AG04450 (cell line): ENCODE measurements around the gene RRP36. TPM values are rescaled to one million over a fixed set of nuclear protein-coding genes. Genes with fewer than 3 reads are reported as not detected.

Experiments used
- CTCF ChIA-PET: fragments of 300-600, 350-600 bp; formaldehyde crosslinking; extraction: SDS; loops from one replicate; lab custom pipeline; 2022; ENCODE audit warnings: antibody characterized with exemption, inconsistent platforms; lab: Charles Lee
- POLR2A ChIA-PET: fragments of 350-600 bp; formaldehyde crosslinking; extraction: SDS; loops from one replicate; lab custom pipeline; 2021; ENCODE audit warnings: antibody characterized with exemption, inconsistent platforms; lab: Yijun Ruan, JAX
- DNase-seq: peaks from one replicate; pipeline ENCODE4 v3.0.0-alpha.2; 2011; ENCODE audit warnings: low read depth, low spot score
- H3K27ac ChIP-seq: one replicate; pipeline ENCODE4 v1.5.1; 2012; ENCODE audit warnings: low read depth, low read length, control low read depth
- H3K27me3 ChIP-seq: one replicate; pipeline ENCODE4 v1.6.0; 2012; ENCODE audit warnings: low read length; ENCODE audit not compliant: control insufficient read depth, insufficient read depth
- H3K4me3 ChIP-seq: 2 replicates; pipeline ENCODE4 v1.5.1; 2011; ENCODE audit warnings: mild to moderate bottlenecking, low read depth, low read length, control low read depth
- H3K9me3 ChIP-seq: 2 replicates; pipeline ENCODE4 v1.5.1; 2012; ENCODE audit warnings: low read length; ENCODE audit not compliant: control insufficient read depth, insufficient read depth
- polyA plus RNA-seq: library from polyadenylated mRNA; depleted of rRNA; stranded (reverse); fragments of >200 nt; gene quantifications from 2 replicates; pipeline ENCODE4 v1.2.3, GENCODE V29; 2011
- TF ChIP-seq, protein P1 (sequence below): IDR thresholded peaks from 2 replicates; pipeline ENCODE4 v1.5.1; 2011; ENCODE audit warnings: low read depth, low read length, control low read depth, inconsistent platforms

The RRP36 gene
- polyA plus RNA-seq, 1 experiment: 54.0 TPM

DNA sequence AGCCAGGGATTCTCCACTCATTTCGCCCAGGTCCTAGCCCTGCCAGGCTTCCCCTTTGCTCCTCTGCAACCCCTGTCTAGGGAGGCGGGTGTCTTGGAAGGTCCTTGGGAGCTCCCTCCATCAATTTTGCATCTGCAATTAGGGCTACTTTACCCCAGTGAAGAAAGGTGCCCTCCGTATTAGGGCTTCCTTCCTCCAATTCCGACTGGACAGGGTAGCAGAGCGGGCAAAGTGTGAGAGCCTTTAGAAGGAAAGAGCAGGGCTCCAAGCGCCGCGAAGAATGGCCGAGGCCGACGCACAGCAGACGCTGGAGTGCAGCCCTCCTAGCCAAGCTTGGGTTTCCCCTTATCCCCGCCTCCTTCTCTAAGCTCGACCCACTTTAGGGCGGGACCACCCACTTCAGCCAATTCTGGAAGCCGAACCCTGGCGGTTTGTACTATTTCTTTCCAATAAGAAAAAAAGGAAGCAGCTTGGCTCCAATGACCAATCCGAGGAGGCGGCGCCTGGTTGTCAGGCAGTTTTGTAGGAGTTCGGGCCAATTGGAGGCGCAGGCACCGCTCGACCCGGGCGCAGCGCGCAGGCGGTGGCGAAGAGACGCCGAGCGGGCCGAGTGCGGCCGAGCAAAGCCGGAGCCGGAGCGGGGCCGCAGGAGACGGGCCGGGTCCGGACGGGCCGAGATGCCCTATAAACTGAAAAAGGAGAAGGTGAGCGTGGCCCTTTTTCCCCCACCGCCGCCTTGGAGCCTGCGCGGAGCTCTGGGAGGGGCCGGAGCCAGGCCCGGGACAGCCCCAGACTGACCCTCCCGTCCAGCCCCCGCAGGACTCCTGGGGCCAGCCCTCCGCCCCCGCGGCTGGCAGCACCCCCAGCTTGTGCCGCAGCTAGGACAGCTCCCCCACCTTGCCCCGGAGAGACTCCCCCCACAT lies 37.2 kb upstream of the RRP36 start, which contains the start of gene PPP2R5D:
PPP2R5D (plus strand) TSS at position 570 of the 923 bp plus-strand sequence; CDS start at position 678, 108 bp downstream.
- Histone ChIP-seq H3K4me3 (peak within 1 kb of the TSS; percentile 76), H3K27me3 (no peaks in the 10 kb centered on the region), H3K27ac (peak within 1 kb of the TSS; percentile 89), H3K9me3 (no peaks in the 10 kb centered on the region)
- TF ChIP-seq, protein P1, sequence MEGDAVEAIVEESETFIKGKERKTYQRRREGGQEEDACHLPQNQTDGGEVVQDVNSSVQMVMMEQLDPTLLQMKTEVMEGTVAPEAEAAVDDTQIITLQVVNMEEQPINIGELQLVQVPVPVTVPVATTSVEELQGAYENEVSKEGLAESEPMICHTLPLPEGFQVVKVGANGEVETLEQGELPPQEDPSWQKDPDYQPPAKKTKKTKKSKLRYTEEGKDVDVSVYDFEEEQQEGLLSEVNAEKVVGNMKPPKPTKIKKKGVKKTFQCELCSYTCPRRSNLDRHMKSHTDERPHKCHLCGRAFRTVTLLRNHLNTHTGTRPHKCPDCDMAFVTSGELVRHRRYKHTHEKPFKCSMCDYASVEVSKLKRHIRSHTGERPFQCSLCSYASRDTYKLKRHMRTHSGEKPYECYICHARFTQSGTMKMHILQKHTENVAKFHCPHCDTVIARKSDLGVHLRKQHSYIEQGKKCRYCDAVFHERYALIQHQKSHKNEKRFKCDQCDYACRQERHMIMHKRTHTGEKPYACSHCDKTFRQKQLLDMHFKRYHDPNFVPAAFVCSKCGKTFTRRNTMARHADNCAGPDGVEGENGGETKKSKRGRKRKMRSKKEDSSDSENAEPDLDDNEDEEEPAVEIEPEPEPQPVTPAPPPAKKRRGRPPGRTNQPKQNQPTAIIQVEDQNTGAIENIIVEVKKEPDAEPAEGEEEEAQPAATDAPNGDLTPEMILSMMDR: no peak
- peak; percentile 96 for DNase-seq
- ChIA-PET CTCF (interaction anchor here (0.9 kb wide), 1 partner anchor 160 kb away, joined by 3 read pairs; no protein-coding TSS in a partner anchor), POLR2A (interaction anchor here (0.6 to 1.8 kb wide), 17 partner anchors 10 to 238 kb away, joined by 3 to 18 read pairs (median 4); partner anchors contain the start of genes CNPY3, CUL7, CUL9 and KLC4)

DNA sequence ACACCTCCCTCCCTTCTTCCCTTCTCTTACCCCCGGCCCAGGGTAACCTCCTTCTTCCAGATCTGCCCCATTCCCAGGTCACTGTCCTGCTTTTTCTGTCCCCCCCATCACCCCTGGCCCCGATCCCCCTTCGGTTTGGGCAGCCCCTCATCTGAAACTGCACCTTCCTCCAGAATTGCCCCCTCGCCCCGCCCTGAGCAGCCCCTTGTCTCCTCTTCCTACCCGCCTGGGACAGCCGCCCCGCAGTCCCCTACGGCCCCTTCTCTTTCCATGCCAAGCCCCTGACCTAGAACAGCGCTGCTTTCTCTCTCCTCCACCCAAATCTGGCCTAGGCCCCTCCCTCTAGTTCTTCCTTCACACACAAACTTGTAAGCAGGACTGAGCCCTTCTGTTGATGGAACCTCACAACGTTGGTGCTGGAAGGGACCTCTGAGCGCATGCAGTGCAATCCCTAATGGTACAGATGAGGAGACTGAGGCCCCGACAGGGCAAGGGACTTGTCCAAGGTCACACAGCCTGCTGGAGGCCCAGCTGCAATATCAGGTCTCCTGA lies 36.4 kb upstream of the RRP36 start:
- no peaks in the 10 kb centered on the region for H3K27me3 ChIP-seq
- CTCF ChIA-PET: interaction anchor here (0.9 kb wide), 1 partner anchor 159 kb away, joined by 3 read pairs; no protein-coding TSS in a partner anchor
- TF ChIP-seq, protein P1: no peak
- no peaks in the 10 kb centered on the region for H3K9me3 ChIP-seq
- peak overlapping the region; percentile 76 for H3K4me3 ChIP-seq
- peak overlapping the region; percentile 52 for H3K27ac ChIP-seq
- DNase-seq: no peak
- POLR2A ChIA-PET: interaction anchor here (0.6 to 1.8 kb wide), 7 partner anchors 10 to 239 kb away, joined by 3 to 18 read pairs (median 8); partner anchors contain the start of genes CNPY3, CUL9, KLHDC3 and MEA1

DNA sequence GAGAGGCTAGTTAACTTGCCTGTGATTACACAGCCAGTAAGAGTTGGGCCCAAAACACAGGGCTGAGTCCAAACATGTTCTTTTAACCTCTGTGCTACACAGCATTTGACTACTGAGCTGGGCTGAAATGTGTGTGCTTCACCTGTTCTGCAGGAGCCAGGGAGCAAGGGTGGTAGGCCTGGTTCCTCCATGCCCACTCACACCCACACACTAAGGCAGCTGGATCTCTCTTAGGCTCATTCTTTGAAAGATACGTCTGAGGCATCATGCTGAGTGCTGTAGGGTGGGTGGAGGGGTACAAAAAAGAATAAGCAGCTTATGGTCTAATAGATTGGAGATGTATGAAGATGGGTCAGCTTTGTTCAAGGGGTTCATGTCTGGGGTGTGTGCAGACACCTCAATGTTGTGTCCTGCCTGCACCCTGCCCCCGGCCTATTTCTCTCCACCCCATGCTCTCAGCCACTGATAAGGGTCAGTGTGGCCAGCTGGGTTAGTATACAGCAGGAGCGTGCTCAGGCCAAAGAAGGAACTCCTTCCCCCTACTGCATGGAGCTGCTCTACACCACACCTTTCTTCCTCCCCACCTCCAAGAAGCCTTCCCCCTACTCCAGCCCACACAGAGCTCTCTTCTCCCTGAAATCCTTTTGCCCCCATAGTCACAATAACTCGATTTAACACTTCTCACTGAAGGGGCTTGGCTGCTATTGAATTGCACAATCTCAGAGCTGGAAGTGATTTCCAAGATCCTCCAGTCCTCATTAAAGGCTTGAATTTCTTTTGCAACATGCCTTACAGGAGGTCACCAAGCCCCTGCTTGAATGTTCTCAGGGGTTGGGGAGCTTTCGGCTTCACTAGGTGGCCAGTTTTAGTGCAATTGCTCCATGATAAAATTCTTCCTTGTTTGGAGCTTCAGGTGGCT lies 33.6 kb upstream of the RRP36 start:
- ChIA-PET POLR2A (interaction anchor here (0.6 kb wide), 1 partner anchor 598 kb away, joined by 8 read pairs; no protein-coding TSS in a partner anchor), CTCF (interaction anchor here (0.8 to 1.5 kb wide), 2 partner anchors 19 to 87 kb away, joined by 3 to 4 read pairs; no protein-coding TSS in a partner anchor)
- TF ChIP-seq, protein P1: no peak
- Histone ChIP-seq H3K27ac (no peak overlapping the region), H3K9me3 (no peaks in the 10 kb centered on the region), H3K4me3 (no peak overlapping the region), H3K27me3 (no peaks in the 10 kb centered on the region)
- no peak for DNase-seq

DNA sequence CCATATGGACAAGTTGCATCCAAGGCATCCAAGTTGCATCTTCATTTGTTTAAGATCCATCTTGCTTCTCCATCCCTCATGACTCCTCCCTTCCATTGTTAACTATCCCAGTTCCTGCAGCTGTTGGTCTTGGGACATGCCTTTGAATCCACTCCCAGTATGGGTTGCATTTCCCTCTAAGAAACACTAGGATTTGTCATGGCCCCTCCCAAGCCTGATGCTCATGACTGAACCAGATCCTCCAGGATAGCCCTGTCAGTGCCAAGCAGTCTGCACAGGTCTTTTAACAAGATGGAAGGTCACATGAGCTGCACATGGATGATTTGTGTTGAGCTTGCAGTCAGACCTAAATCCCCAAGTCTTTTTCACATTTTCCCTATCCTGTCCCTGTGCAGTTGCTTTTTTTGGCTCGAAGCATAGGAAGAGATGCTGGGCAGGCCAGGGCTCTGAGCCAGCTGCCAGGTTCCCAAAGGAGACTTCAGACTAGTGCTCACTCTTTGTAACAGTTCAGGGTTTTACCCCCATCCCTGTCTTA lies 32.9 kb upstream of the RRP36 start:
- TF ChIP-seq, protein P1: no peak
- Histone ChIP-seq H3K27me3 (no peaks in the 10 kb centered on the region), H3K27ac (no peak overlapping the region), H3K9me3 (no peaks in the 10 kb centered on the region), H3K4me3 (no peak overlapping the region)
- CTCF ChIA-PET: interaction anchor here (1.5 kb wide), 1 partner anchor 87 kb away, joined by 4 read pairs; no protein-coding TSS in a partner anchor
- DNase-seq: no peak
- POLR2A ChIA-PET: interaction anchor here (0.6 kb wide), 1 partner anchor 597 kb away, joined by 8 read pairs; no protein-coding TSS in a partner anchor
